Hepatic stellate cell (primary cell): ENCODE data around the gene GJA5.
"Not testable (repeated sequence)": the region's sequence is repeated elsewhere in the genome, so short reads cannot be mapped to it uniquely, and the experiment has no call there.

Experiments used
- DNase-seq: peaks from one replicate; pipeline ENCODE4 v3.0.0; 2011; ENCODE audit warnings: low spot score

The GJA5 gene

GRCh38 chr1:147762233-147763024 lies 2.0 kb upstream of the GJA5 start:
- DNase-seq: no peak

- DNase-seq: no peak
Measured at GRCh38 chr1:147758379-147759100, 1.9 kb downstream of the GJA5 start.

GRCh38 chr1:147757015-147757990 lies 3.1 kb downstream of the GJA5 start:
- DNase-seq: no peak

GRCh38 chr1:147756341-147756740 lies 4.1 kb downstream of the GJA5 start:
- DNase-seq: no peak

- no peak for DNase-seq
Measured at GRCh38 chr1:147754661-147755060, 5.7 kb downstream of the GJA5 start.

- DNase-seq: no peak
Measured at GRCh38 chr1:147753081-147753480, 7.3 kb downstream of the GJA5 start.

GRCh38 chr1:147752511-147752910 lies 7.9 kb downstream of the GJA5 start:
- DNase-seq: no peak

GRCh38 chr1:147751346-147751745 lies 9.1 kb downstream of the GJA5 start:
- no peak for DNase-seq

GRCh38 chr1:147750618-147751217 lies 9.7 kb downstream of the GJA5 start:
- DNase-seq: no peak

- DNase-seq: no peak
Measured at GRCh38 chr1:147749792-147750191, 10.6 kb downstream of the GJA5 start.

GRCh38 chr1:147748676-147749350 lies 11.6 kb downstream of the GJA5 start:
- DNase-seq: no peak

- DNase-seq: no peak
Measured at GRCh38 chr1:147747966-147748365, 12.4 kb downstream of the GJA5 start.

GRCh38 chr1:147745271-147745670 lies 15.1 kb downstream of the GJA5 start:
- DNase-seq: no peak

- no peak for DNase-seq
Measured at GRCh38 chr1:147741065-147741464, 19.3 kb downstream of the GJA5 start.

- DNase-seq: no peak
Measured at GRCh38 chr1:147740391-147740790, 20.0 kb downstream of the GJA5 start.

GRCh38 chr1:147738739-147739476 lies 21.5 kb downstream of the GJA5 start:
- no peak for DNase-seq

- no peak for DNase-seq
Measured at GRCh38 chr1:147738129-147738528, 22.3 kb downstream of the GJA5 start.

- no peak for DNase-seq
Measured at GRCh38 chr1:147736883-147737282, 23.5 kb downstream of the GJA5 start.

GRCh38 chr1:147735423-147735822 lies 25.0 kb downstream of the GJA5 start:
- no peak for DNase-seq

- DNase-seq: not testable (repeated sequence)
Measured at GRCh38 chr1:147734291-147734841, 26.0 kb downstream of the GJA5 start.
